Osteocyte (in vitro differentiated cells): ENCODE results near the gene CDH22. TPM values are rescaled to one million over a fixed set of nuclear protein-coding genes. Genes with fewer than 3 reads are reported as not detected.

Experiments
- DNase-seq: peaks from one replicate; pipeline ENCODE4 v3.0.0; 2021; ENCODE audit warnings: mixed read lengths; ENCODE audit not compliant: unreplicated experiment; ENCODE audit errors: extremely low spot score
- H3K27ac Mint-ChIP-seq: one replicate; pipeline ENCODE4 v1.8.0; 2021; ENCODE audit warnings: mild to moderate bottlenecking, mixed read lengths; ENCODE audit not compliant: unreplicated experiment
- H3K27me3 Mint-ChIP-seq: one replicate; pipeline ENCODE4 v1.8.0; 2021; ENCODE audit warnings: mixed read lengths; ENCODE audit not compliant: unreplicated experiment
- H3K36me3 Mint-ChIP-seq: one replicate; pipeline ENCODE4 v1.8.0; 2021; ENCODE audit warnings: mixed read lengths; ENCODE audit not compliant: unreplicated experiment
- H3K4me1 Mint-ChIP-seq: one replicate; pipeline ENCODE4 v1.8.0; 2021; ENCODE audit warnings: mixed read lengths; ENCODE audit not compliant: unreplicated experiment
- H3K4me3 Mint-ChIP-seq: one replicate; pipeline ENCODE4 v1.8.0; 2021; ENCODE audit warnings: mild to moderate bottlenecking, moderate library complexity, mixed read lengths; ENCODE audit not compliant: unreplicated experiment
- H3K9me3 Mint-ChIP-seq: one replicate; pipeline ENCODE4 v1.8.0; 2021; ENCODE audit warnings: mixed read lengths; ENCODE audit not compliant: unreplicated experiment
- total RNA-seq: library from RNA; stranded (reverse); gene quantifications from 2 replicates; pipeline ENCODE4 v1.2.1, GENCODE V29; 2021
- TF ChIP-seq, protein P1 (sequence below): fragments of 200-600 bp; sonication (generic); IDR thresholded peaks from 2 replicates; pipeline ENCODE4 v1.5.0; 2021; ENCODE audit warnings: antibody characterized with exemption, mild to moderate bottlenecking, moderate library complexity

The CDH22 gene
- total RNA-seq, 1 donor from 2014 or later, result not detected

- no peaks in the 10 kb centered on the region for H3K9me3 Mint-ChIP-seq
- H3K4me1 Mint-ChIP-seq, result no peaks in the 10 kb centered on the region
- H3K27me3 Mint-ChIP-seq, result peaks cover 25% of the 10 kb centered on the region
- DNase-seq, result no peak
- H3K27ac Mint-ChIP-seq, result no peak overlapping the region
- no peaks in the 10 kb centered on the region for H3K36me3 Mint-ChIP-seq
- H3K4me3 Mint-ChIP-seq, result no peak overlapping the region
- TF ChIP-seq, protein P1, sequence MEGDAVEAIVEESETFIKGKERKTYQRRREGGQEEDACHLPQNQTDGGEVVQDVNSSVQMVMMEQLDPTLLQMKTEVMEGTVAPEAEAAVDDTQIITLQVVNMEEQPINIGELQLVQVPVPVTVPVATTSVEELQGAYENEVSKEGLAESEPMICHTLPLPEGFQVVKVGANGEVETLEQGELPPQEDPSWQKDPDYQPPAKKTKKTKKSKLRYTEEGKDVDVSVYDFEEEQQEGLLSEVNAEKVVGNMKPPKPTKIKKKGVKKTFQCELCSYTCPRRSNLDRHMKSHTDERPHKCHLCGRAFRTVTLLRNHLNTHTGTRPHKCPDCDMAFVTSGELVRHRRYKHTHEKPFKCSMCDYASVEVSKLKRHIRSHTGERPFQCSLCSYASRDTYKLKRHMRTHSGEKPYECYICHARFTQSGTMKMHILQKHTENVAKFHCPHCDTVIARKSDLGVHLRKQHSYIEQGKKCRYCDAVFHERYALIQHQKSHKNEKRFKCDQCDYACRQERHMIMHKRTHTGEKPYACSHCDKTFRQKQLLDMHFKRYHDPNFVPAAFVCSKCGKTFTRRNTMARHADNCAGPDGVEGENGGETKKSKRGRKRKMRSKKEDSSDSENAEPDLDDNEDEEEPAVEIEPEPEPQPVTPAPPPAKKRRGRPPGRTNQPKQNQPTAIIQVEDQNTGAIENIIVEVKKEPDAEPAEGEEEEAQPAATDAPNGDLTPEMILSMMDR, result no peak
Measured at GRCh38 chr20:46168438-46168837, 139.9 kb downstream of the CDH22 start.

DNA sequence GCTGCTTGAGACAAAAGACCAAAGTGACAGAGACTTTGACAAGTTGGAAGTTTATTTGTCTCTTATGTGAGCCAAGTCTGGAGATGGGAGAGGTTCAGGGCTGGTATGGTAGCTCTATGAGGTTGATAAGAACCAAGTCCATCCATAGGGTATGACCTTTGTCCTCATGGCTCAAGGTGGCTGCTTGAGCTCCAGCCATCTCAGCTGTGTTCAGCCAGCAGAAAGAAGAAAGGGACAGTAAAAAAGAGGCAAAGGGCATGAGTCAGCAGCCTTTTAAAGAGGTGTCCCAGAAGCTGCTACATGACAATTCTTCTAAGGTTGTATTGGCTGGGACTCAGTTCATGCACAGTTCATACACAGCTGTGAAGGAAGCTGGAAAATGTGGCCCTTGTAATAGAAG lies 141.2 kb downstream of the CDH22 start:
- H3K4me1 Mint-ChIP-seq, result no peaks in the 10 kb centered on the region
- no peak overlapping the region for H3K4me3 Mint-ChIP-seq
- no peaks in the 10 kb centered on the region for H3K9me3 Mint-ChIP-seq
- H3K27me3 Mint-ChIP-seq, result peaks cover 21% of the 10 kb centered on the region
- TF ChIP-seq, protein P1, result no peak
- no peak for DNase-seq
- no peaks in the 10 kb centered on the region for H3K36me3 Mint-ChIP-seq
- no peak overlapping the region for H3K27ac Mint-ChIP-seq

DNA sequence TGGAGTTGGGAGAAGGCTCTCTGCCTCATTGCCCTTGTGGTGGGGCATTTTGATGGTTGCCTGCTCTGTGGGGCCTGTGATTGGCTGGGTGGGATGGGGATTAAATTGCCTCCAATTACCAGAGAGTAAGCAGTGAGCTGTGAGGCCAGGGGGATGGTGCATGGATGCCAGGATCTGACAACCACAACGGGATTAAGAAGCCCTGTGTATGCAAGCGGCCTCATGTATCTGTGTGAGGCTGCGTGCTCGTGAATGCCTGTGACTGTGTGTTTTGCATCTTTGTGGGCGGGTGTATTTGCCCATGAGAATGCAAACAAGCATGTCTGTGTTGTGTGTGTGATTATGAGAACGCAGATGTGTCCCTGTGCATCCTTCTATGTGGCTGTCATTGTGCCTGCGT lies 144.0 kb downstream of the CDH22 start:
- no peak for DNase-seq
- Mint-ChIP-seq H3K36me3 (no peaks in the 10 kb centered on the region), H3K27me3 (peaks cover 16% of the 10 kb centered on the region), H3K27ac (no peak overlapping the region), H3K4me1 (no peaks in the 10 kb centered on the region), H3K4me3 (no peak overlapping the region), H3K9me3 (no peaks in the 10 kb centered on the region)
- TF ChIP-seq, protein P1, result no peak

GRCh38 chr20:46161921-46162320 lies 146.4 kb downstream of the CDH22 start:
- Mint-ChIP-seq H3K36me3 (no peaks in the 10 kb centered on the region), H3K9me3 (no peaks in the 10 kb centered on the region), H3K4me3 (no peak overlapping the region), H3K27ac (no peak overlapping the region), H3K27me3 (peaks cover 20% of the 10 kb centered on the region), H3K4me1 (no peaks in the 10 kb centered on the region)
- DNase-seq, result no peak
- TF ChIP-seq, protein P1, result no peak

GRCh38 chr20:46160661-46161060 lies 147.6 kb downstream of the CDH22 start:
- H3K27me3 Mint-ChIP-seq, result peaks cover 17% of the 10 kb centered on the region
- DNase-seq, result no peak

More at GRCh38 chr20:46160661-46161060, 147.6 kb downstream of the CDH22 start:
- Mint-ChIP-seq H3K4me3 (no peak overlapping the region), H3K4me1 (no peaks in the 10 kb centered on the region), H3K9me3 (no peaks in the 10 kb centered on the region), H3K36me3 (no peaks in the 10 kb centered on the region), H3K27ac (no peak overlapping the region)
- TF ChIP-seq, protein P1, result no peak
